Epithelial cell of proximal tubule (primary cell): ENCODE data around the gene GORASP1. TPM values are rescaled to one million over a fixed set of nuclear protein-coding genes. Genes with fewer than 3 reads are reported as not detected.

Experiments used
- DNase-seq: peaks from one replicate; pipeline ENCODE4 v3.0.0-alpha.2; 2011; ENCODE audit warnings: low read depth
- H3K4me3 ChIP-seq: 2 replicates; pipeline ENCODE4 v1.5.1; 2011; ENCODE audit warnings: low read depth, mild to moderate bottlenecking, low read length
- total RNA-seq: library from RNA; depleted of rRNA; stranded (reverse); fragments of >200 nt; gene quantifications from 2 replicates; pipeline ENCODE4 v1.2.3, GENCODE V29; 2015
- TF ChIP-seq, protein P1 (sequence below): conservative IDR thresholded peaks from 2 replicates; pipeline ENCODE4 v1.5.1; 2012; ENCODE audit warnings: low read depth, mild to moderate bottlenecking, low read length

The GORASP1 gene
- total RNA-seq, 1 donor from 2014 or later = 17.6 TPM

DNA sequence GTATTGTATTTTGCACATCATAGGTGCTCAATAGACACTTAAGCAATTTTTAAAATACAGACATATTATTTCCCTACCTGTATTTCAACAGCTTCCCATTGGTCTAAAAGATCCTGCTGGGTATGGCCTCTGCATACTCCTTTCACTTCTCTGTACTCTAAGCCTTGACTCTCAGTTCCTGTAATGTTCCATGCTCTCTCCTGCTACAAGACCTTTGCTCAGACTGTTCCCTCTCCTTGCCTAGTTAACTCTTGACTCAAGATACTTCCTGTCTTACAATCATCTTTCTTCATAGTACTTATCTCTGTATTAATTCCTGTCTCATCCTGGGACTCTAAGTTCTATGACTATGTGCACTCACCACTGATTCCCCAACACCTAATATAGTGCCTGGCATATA lies 57.4 kb downstream of the GORASP1 start:
- no peak for DNase-seq
- TF ChIP-seq, protein P1, sequence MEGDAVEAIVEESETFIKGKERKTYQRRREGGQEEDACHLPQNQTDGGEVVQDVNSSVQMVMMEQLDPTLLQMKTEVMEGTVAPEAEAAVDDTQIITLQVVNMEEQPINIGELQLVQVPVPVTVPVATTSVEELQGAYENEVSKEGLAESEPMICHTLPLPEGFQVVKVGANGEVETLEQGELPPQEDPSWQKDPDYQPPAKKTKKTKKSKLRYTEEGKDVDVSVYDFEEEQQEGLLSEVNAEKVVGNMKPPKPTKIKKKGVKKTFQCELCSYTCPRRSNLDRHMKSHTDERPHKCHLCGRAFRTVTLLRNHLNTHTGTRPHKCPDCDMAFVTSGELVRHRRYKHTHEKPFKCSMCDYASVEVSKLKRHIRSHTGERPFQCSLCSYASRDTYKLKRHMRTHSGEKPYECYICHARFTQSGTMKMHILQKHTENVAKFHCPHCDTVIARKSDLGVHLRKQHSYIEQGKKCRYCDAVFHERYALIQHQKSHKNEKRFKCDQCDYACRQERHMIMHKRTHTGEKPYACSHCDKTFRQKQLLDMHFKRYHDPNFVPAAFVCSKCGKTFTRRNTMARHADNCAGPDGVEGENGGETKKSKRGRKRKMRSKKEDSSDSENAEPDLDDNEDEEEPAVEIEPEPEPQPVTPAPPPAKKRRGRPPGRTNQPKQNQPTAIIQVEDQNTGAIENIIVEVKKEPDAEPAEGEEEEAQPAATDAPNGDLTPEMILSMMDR = no peak
- no peak overlapping the region for H3K4me3 ChIP-seq

Other genes with a start within 250 kb of the GORASP1 start
- not detected in 2 replicates for gene SCN11A, start 55.7 kb downstream of the GORASP1 start, total RNA-seq
- 17.3 and 29.5 TPM in 2 replicates for gene WDR48, start 55.6 kb downstream of the GORASP1 start, total RNA-seq
- 0.58 and 0.86 TPM in 2 replicates for gene TTC21A, start 53 bp upstream of the GORASP1 start, total RNA-seq
- 11.5 and 12.7 TPM in 2 replicates for gene CSRNP1, start 46.0 kb upstream of the GORASP1 start, total RNA-seq
- gene XIRP1, start 85.0 kb upstream of the GORASP1 start, total RNA-seq = 0.12 TPM in 1 of 2 replicates, not detected in the other
- not detected in 2 replicates for gene CX3CR1, start 172.4 kb upstream of the GORASP1 start, total RNA-seq
- gene CCR8, start 222.1 kb upstream of the GORASP1 start, total RNA-seq = not detected in 2 replicates